HUES64 (cell line): ENCODE data around the gene PLCD3.

Source experiments
- H3K27ac ChIP-seq: 2 replicates; pipeline ENCODE4 v1.7.0; 2013; ENCODE audit warnings: low read depth, low read length, inconsistent platforms
- H3K27me3 ChIP-seq: 2 replicates; pipeline ENCODE4 v1.6.1; 2013; ENCODE audit warnings: mild to moderate bottlenecking, low read length; ENCODE audit not compliant: insufficient read depth
- H3K36me3 ChIP-seq: 2 replicates; pipeline ENCODE4 v1.6.1; 2013; ENCODE audit warnings: mild to moderate bottlenecking, low read length; ENCODE audit not compliant: insufficient read depth
- H3K4me1 ChIP-seq: 2 replicates; pipeline ENCODE4 v1.6.1; 2013; ENCODE audit warnings: mild to moderate bottlenecking, low read length, moderate library complexity; ENCODE audit not compliant: insufficient read depth
- H3K4me3 ChIP-seq: 2 replicates; pipeline ENCODE4 v1.5.1; 2013; ENCODE audit warnings: mild to moderate bottlenecking, low read length, moderate library complexity
- H3K9ac ChIP-seq: 2 replicates; pipeline ENCODE4 v1.6.1; 2013; ENCODE audit warnings: mild to moderate bottlenecking, low read depth, low read length
- H3K9me3 ChIP-seq: 2 replicates; pipeline ENCODE4 v1.6.1; 2013; ENCODE audit warnings: low read depth, low read length; ENCODE audit not compliant: insufficient read depth
- WGBS: fragments of 150-250, 120-280 bp; methylation state at CpG from one replicate; pipeline ENCODE4 v1.1.7; 2013; ENCODE audit warnings: missing lambda C conversion rate; 5-methylcytosine and 5-hydroxymethylcytosine counted together

PLCD3 gene

DNA sequence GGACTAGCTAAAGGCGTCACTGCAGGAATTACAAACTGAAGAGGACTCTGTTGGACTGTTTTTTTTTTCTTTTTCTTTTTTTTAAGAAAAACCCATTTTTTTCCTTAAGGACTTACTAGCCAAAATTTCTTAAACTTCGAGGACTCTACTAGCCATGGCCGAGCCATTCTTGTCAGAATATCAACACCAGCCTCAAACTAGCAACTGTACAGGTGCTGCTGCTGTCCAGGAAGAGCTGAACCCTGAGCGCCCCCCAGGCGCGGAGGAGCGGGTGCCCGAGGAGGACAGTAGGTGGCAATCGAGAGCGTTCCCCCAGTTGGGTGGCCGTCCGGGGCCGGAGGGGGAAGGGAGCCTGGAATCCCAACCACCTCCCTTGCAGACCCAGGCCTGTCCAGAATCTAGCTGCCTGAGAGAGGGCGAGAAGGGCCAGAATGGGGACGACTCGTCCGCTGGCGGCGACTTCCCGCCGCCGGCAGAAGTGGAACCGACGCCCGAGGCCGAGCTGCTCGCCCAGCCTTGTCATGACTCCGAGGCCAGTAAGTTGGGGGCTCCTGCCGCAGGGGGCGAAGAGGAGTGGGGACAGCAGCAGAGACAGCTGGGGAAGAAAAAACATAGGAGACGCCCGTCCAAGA lies 16.8 kb upstream of the PLCD3 start:
- Histone ChIP-seq H3K27me3 (no peaks in the 10 kb centered on the region), H3K36me3 (no peaks in the 10 kb centered on the region), H3K9ac (peak overlapping the region; percentile 64), H3K4me3 (peak overlapping the region; percentile 84), H3K4me1 (peaks cover 22% of the 10 kb centered on the region), H3K27ac (peak overlapping the region; percentile 48; the same call in 1 of the 2 replicates), H3K9me3 (no peaks in the 10 kb centered on the region)
- under 1% methylated on average over 32 of the region's 32 CpGs for WGBS

DNA sequence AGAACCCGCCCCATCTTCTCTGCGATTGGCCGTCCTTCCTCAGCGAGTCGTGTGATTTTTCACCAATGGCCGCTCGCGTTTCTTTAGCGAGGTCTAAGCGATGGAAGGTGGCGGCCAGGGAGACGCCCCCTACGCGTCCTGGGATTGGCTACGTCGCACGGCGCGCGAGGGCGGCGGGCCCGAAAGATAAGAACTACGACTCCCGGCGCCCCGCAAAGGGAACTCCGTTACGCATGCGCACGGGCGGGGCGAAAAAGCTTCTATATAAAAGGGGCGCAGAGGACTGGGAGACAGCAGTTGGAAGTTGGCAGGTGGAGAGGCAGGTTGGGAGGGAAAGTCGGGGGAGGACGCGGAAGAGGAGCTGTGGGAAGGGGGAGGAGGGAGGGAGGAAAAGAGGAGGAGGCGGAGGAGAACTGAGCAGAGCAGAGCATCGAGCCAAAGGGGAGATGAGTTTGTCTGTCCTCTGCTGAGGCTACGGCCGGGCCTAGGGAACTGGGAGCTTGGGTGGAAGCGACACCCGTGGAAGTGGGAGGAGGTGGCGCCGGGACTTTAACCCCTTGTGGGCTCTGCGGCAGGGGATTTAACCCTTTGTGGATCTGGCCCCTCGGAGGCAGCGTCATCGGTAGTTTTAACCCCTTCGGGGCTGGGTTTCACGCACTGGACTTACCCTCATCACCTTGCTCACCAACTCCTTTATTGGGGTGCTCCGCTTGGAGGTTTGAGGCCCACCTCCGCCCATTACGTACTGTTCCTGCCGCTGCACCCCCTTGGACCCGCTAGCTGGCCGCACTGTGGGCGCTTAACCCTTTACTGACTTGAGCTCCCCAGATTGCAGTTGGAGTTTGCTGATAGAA lies 16.1 kb upstream of the PLCD3 start, which contains the start of gene HEXIM1:
Gene HEXIM1 (plus strand): TSS at position 293 of the 854 bp plus-strand sequence. CDS start 716 bp downstream, outside the sequence.
- H3K27me3 ChIP-seq, result no peaks in the 10 kb centered on the region
- H3K9me3 ChIP-seq, result no peaks in the 10 kb centered on the region
- H3K4me1 ChIP-seq, result peaks cover 23% of the 10 kb centered on the region
- H3K36me3 ChIP-seq, result no peaks in the 10 kb centered on the region
- peak within 1 kb of the TSS; percentile 84 for H3K4me3 ChIP-seq
- H3K27ac ChIP-seq, result peak within 1 kb of the TSS; percentile 98
- under 1% methylated on average over 58 of the region's 58 CpGs for WGBS
- H3K9ac ChIP-seq, result peak within 1 kb of the TSS; percentile 98

DNA sequence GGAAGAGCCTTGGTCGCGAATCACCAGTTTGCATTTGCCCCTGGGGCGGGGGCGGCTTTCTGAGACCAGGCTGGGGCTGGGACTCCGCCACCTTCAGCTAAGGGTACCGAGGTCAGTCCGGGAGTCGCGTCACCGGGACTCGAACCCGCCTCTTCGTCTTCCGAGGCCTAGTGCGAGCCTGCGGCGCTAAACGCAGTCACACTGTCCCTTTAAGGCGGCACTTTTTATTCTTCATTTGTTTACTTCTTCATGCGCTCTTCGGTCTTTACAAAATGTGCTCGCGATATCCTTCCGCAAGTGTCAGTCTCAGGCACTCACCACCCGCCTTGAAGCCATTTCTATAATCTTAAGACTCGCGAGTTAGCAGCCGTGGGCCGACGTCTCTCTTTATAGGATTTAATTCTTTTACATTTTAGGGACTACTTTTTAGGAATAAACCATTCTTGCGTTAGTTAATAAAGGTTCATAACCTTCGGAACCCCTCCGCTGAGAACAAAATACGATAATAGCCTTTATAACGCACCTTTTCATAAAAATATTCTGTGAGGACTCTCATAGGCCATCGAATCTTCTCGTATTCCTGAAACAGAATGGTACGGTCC lies 15.4 kb upstream of the PLCD3 start:
- H3K4me3 ChIP-seq, result peak overlapping the region; percentile 82
- H3K9ac ChIP-seq, result peak overlapping the region; percentile 98
- no peaks in the 10 kb centered on the region for H3K36me3 ChIP-seq
- H3K27me3 ChIP-seq, result no peaks in the 10 kb centered on the region
- no peaks in the 10 kb centered on the region for H3K9me3 ChIP-seq
- peak overlapping the region; percentile 98 for H3K27ac ChIP-seq
- WGBS, result 0% methylated on average over 36 of the region's 38 CpGs
- H3K4me1 ChIP-seq, result peaks cover 28% of the 10 kb centered on the region

DNA sequence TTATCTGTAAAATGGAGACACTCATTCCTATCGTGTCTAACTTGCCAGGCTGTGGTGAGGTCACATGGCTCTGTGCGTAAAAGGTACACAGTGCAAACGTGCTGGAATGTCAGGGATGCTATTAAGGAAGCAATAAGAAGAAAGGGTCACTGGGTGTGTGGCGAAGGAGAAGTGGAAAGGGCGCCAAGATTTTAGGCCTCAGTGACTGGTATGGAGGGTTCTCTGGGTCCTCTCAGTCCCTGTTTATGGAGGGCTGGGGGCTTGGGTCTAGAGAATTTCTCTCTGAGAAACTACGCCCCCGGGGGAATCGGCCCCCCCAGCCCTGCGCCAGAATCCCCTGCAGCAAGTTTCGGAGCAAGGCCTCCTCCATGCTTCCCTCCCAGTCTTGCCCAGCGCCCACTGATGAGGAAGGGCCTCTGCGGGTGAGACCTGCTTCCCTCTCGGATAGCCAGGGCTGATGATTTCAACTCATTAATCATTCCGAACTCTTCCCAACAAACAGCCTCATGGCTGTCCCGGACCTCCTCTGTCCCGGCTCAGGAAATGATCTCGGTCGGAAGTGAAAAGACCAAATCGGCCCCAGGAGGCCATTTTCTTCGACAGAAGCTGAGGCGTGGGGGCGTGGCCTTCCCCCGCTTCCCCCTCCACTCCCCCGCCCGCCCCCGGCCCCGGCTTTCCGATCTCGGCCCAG lies 14.7 kb upstream of the PLCD3 start:
- no peaks in the 10 kb centered on the region for H3K27me3 ChIP-seq
- WGBS, result 23% methylated on average over 29 of the region's 29 CpGs
- H3K27ac ChIP-seq, result peak overlapping the region; percentile 98
- H3K36me3 ChIP-seq, result no peaks in the 10 kb centered on the region
- H3K9me3 ChIP-seq, result no peaks in the 10 kb centered on the region
- H3K4me3 ChIP-seq, result peak overlapping the region; percentile 82
- H3K4me1 ChIP-seq, result peaks cover 28% of the 10 kb centered on the region
- H3K9ac ChIP-seq, result peak overlapping the region; percentile 98

DNA sequence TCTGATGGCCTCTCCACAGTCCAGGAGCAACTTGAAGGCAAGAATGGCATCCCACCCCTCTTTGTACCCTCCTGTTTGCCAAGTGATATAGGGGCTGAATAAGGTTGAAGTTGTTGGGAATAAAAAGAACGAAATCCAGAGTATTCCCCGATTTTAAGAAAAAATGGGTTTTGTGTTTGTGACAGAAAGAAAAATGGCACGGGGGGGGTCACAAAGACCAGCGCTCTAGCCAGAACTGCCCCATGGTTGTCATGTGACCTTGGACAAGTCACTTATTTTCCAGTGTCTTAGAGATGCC lies 14.2 kb upstream of the PLCD3 start:
- 90% methylated on average over 4 of the region's 4 CpGs for WGBS
- Histone ChIP-seq H3K4me3 (peak overlapping the region; percentile 82; the same call in 1 of the 2 replicates), H3K9ac (no peak overlapping the region; the same call in 1 of the 2 replicates), H3K36me3 (no peaks in the 10 kb centered on the region), H3K4me1 (peaks cover 28% of the 10 kb centered on the region), H3K27me3 (no peaks in the 10 kb centered on the region), H3K9me3 (no peaks in the 10 kb centered on the region), H3K27ac (no peak overlapping the region)

DNA sequence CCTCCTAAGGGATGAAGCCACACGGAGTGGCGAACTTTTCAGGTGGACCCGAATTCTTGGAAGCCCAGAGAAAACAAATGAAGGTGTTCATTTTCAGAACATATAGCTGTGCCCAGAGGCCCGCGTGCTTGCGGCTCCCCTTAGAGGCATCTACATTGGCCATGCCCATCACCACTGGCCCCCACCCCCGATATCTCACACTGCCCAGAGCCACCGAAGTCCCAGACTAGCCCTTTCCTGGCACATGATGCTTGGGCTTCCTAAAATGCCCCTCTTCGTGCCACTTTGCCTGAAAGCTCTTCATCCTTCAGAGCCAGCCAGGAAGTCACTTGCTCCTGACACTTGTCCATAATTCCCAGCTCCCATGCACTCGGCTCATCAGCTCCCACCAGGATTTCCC lies 13.9 kb upstream of the PLCD3 start:
- Histone ChIP-seq H3K4me3 (no peak overlapping the region), H3K9me3 (no peaks in the 10 kb centered on the region), H3K27ac (no peak overlapping the region), H3K27me3 (no peaks in the 10 kb centered on the region), H3K36me3 (no peaks in the 10 kb centered on the region), H3K4me1 (peaks cover 24% of the 10 kb centered on the region), H3K9ac (no peak overlapping the region)
- 93% methylated on average over 10 of the region's 10 CpGs for WGBS

DNA sequence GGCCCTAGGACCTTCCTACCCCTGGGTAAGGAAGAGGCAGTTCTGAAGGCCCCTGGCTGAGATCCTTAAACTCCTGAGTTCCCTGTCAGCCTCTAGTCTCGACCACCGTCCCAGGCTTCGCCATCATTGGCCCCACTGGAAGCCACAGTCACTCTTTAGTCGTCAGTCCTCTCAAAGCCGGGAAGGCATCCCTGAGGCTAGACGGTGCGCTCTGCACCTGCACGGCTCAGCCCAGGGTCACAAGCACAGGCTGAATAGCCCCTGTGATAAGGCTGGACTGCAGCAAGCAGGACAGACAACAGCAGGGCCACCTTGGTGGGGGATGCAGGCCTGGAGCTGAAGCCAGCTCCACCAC lies 12.7 kb upstream of the PLCD3 start:
- Histone ChIP-seq H3K4me3 (peak overlapping the region; percentile 65), H3K27me3 (no peaks in the 10 kb centered on the region), H3K9ac (peak overlapping the region; percentile 35; the same call in 1 of the 2 replicates), H3K36me3 (no peaks in the 10 kb centered on the region), H3K9me3 (no peaks in the 10 kb centered on the region), H3K4me1 (peaks cover 16% of the 10 kb centered on the region), H3K27ac (no peak overlapping the region)
- 77% methylated on average over 8 of the region's 8 CpGs for WGBS

DNA sequence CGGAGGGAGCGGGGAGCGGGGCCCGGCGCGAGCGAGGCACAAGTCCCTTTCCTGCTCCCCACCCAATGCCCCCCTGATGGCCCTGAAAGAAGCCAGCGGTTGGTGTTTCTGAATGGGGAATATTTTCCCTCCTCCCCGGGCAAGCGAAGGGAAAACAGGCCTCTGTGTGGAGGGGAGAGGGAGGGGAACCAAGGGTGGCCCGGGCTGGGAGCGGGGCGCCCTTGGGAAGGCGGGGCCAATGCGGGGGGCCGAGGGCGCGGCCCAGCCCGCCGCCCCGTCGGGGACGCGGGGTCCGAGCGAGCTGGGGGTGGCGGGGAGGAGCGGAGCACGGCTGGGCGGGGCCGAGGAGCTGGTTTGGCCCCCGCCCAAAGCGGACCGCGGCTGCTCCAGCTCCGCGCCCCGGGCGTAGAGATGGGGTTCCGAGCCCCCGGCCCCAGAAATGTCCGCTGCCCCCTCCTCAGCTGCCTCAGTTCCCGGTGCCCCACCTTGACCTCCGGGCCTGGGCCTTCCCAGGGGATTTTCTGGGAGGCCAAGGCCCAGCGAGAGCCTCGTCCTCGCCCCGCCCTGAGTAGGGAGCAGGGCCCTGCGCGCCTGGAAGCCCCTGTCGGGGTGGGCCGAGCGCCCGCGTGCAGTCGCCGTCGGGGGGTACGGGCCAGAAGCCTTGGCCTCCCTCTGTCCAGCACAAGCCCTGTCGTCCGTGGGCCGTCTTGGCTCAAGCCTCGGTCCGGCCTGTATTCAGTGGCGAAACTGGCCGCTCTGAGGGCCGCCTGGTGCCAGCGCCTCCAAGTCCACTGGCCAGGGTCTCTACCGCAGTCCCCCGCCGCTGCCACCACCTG lies 12.1 kb upstream of the PLCD3 start:
- H3K9me3 ChIP-seq, result no peaks in the 10 kb centered on the region
- no peaks in the 10 kb centered on the region for H3K27me3 ChIP-seq
- 19% methylated on average over 71 of the region's 71 CpGs for WGBS
- H3K36me3 ChIP-seq, result no peaks in the 10 kb centered on the region
- peaks cover 16% of the 10 kb centered on the region for H3K4me1 ChIP-seq
- H3K27ac ChIP-seq, result peak overlapping the region; percentile 62; the same call in 1 of the 2 replicates
- peak overlapping the region; percentile 43 for H3K9ac ChIP-seq
- peak overlapping the region; percentile 65 for H3K4me3 ChIP-seq

DNA sequence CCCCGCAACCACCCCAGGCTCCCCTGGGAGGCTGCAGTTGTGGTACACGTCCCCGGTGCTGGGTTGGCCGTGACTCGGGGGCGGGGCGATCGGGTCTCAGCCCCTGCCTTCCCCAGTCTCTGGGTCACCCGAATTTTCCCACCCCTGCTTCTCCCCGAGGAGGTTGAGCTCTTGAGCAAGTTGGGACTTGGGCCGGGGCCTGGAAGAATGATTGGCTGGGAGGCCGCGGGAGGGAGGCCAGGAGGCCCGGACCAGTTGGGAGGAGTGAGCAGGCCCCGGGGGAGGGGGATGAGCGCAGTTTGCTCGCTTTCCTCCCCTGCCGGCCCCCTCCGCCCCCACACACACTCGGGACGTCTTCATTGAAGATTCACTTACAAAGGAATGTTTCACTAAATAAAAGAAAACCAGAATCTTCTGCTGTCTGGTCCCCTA lies 11.5 kb upstream of the PLCD3 start:
- Histone ChIP-seq H3K27me3 (no peaks in the 10 kb centered on the region), H3K9me3 (no peaks in the 10 kb centered on the region), H3K4me3 (peak overlapping the region; percentile 65), H3K9ac (peak overlapping the region; percentile 43), H3K27ac (peak overlapping the region; percentile 62; the same call in 1 of the 2 replicates), H3K4me1 (peaks cover 16% of the 10 kb centered on the region), H3K36me3 (no peaks in the 10 kb centered on the region)
- 4% methylated on average over 19 of the region's 21 CpGs for WGBS

DNA sequence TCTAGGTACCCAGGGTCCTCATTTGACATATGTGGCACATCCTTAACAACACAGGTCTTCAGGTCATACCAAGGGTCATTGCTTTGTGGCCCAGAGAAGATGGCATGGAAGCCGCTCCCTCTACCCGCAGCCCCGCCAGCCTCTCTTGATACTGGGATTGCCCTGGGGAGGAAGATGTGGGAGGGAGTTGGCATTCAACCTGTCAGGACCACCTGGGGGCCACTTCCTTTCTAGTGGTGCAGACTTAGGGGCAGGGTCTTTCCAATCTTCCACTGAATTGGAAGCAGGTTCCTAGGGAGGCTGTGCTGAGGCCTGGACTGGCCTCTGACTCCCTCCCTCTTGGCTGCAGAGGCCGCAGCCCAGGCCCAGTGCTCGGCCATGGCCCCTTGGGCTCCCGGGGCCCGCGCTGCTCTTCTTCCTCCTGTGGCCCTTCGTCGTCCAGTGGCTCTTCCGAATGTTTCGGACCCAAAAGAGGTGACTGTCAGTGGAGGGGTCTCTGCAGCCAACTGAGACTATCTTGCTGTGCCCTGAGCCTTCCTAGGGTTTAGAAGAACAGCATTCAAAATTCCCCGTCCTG lies 10.9 kb upstream of the PLCD3 start:
- WGBS, result 45% methylated on average over 13 of the region's 13 CpGs

More for the DNA sequence above, 10.9 kb upstream of the PLCD3 start:
- Histone ChIP-seq H3K27me3 (no peaks in the 10 kb centered on the region), H3K9ac (no peak overlapping the region), H3K4me1 (peaks cover 16% of the 10 kb centered on the region), H3K27ac (peak overlapping the region; percentile 62; the same call in 1 of the 2 replicates), H3K9me3 (no peaks in the 10 kb centered on the region), H3K4me3 (peak overlapping the region; percentile 65), H3K36me3 (no peaks in the 10 kb centered on the region)
